ENCODE measurements around the gene HNRNPUL1. TPM values are rescaled to one million over a fixed set of nuclear protein-coding genes. Genes with fewer than 3 reads are reported as not detected.

HNRNPUL1 gene
- total RNA-seq, 1 donor from 2014 or later = 64.7 TPM

- DNase-seq = no peak
Measured at GRCh38 chr19:41355035-41355434, 90.9 kb downstream of the HNRNPUL1 start.

- no peak for DNase-seq
Measured at GRCh38 chr19:41355802-41356201, 91.6 kb downstream of the HNRNPUL1 start.

GRCh38 chr19:41356984-41357739 lies 93.0 kb downstream of the HNRNPUL1 start:
- no peak for DNase-seq

Small RNA genes lying within 50 kb of the gene (small RNA-seq; reads per million reads assigned to genes)
- gene RN7SL34P = not detected

Other genes starting within 250 kb of the HNRNPUL1 start
- not detected for gene CYP2A13, start 175.9 kb upstream of the HNRNPUL1 start, total RNA-seq
- gene CYP2F1, start 149.9 kb upstream of the HNRNPUL1 start, total RNA-seq = not detected
- 1.4 TPM for gene CYP2S1, start 71.2 kb upstream of the HNRNPUL1 start, total RNA-seq
- 9.2 TPM for gene AXL, start 45.1 kb upstream of the HNRNPUL1 start, total RNA-seq
- gene CCDC97, start 45.8 kb downstream of the HNRNPUL1 start, total RNA-seq = 6.4 TPM
- 0.94 TPM for gene TGFB1, start 89.5 kb downstream of the HNRNPUL1 start, total RNA-seq
- 5.3 TPM for gene B9D2, start 99.8 kb downstream of the HNRNPUL1 start, total RNA-seq
- 9.4 TPM for gene TMEM91, start 112.2 kb downstream of the HNRNPUL1 start, total RNA-seq
- gene EXOSC5, start 133.0 kb downstream of the HNRNPUL1 start, total RNA-seq = 14.8 TPM
- gene BCKDHA, start 133.4 kb downstream of the HNRNPUL1 start, total RNA-seq = 24.5 TPM
- 0.16 TPM for gene B3GNT8, start 163.0 kb downstream of the HNRNPUL1 start, total RNA-seq
- 14.5 TPM for gene DMAC2, start 175.5 kb downstream of the HNRNPUL1 start, total RNA-seq
- gene ERICH4, start 178.8 kb downstream of the HNRNPUL1 start, total RNA-seq = not detected

All from occipital lobe (tissue), 3 donors.